Measurements from ENCODE around the gene CLSTN2. TPM values are rescaled to one million over a fixed set of nuclear protein-coding genes. Genes with fewer than 3 reads are reported as not detected.

The CLSTN2 gene
- total and polyA plus RNA-seq, 2 of the 13 experiments (the other 11 are each of a cell fraction or from before 2014, with no cell fraction given): not detected

- TF ChIP-seq SNRNP70 (IDR thresholded peaks at IDR 0.05; ENCODE audit: low read depth, low read length) (no peak), MNT (IDR thresholded peaks at IDR 0.05) (peak; percentile 89)
Observed at GRCh38 chr3:140439527-140439926, 504.5 kb downstream of the CLSTN2 start.

GRCh38 chr3:140440446-140440845, 505.5 kb downstream of the CLSTN2 start:
- Histone ChIP-seq H3K4me1 (ENCODE audit: insufficient read depth, low read length) (no peaks in the 10 kb centered on the region), H3K9me3 (ENCODE audit: low read length) (no peaks in the 10 kb centered on the region), H2AFZ (ENCODE audit: low read length) (no peak overlapping the region), H3K4me3 (replicated peaks in 1 of 3; ENCODE audit: insufficient read depth in 1 of 3, low read depth in 2 of 3, low read length in 3 of 3) (no peak overlapping the region), H3K27me3 (ENCODE audit: control insufficient read depth in 1 of 2, insufficient read depth in 2 of 2, low read length in 2 of 2) (no peaks in the 10 kb centered on the region), H3K9ac (ENCODE audit: insufficient read depth, low read depth, low read length) (no peak overlapping the region), H4K20me1 (ENCODE audit: insufficient read depth, low read length) (no peaks in the 10 kb centered on the region), H3K27ac (ENCODE audit: extremely low read length, insufficient read depth, low read length) (no peak overlapping the region), H3K79me2 (ENCODE audit: insufficient read depth, low read length) (no peaks in the 10 kb centered on the region), H3K36me3 (replicated peaks in 1 of 2; ENCODE audit: control insufficient read depth in 1 of 2, insufficient read depth in 2 of 2, low read length in 2 of 2) (no peaks in the 10 kb centered on the region), H3K4me2 (ENCODE audit: low read depth, low read length) (no peak overlapping the region)
- BruUV-seq (replicated peaks): no TSS peak
- POLR2A ChIA-PET: no interaction called here
- in situ Hi-C loops (cut with HindIII; ENCODE audit: extremely low pct_ligation_motif_present, low pct_unique_long_range_greater_than_20kb) (no loop called here), intact Hi-C loops (cut with micrococcal nuclease; ENCODE audit: unreplicated experiment) (no loop called here)
- FAIRE-seq: no peak
- 75% methylated on average over 1 of the region's 1 CpG for WGBS (ENCODE audit: low lambda C conversion rate)
- no peak for ATAC-seq
- no peak for DNase-seq (ENCODE audit: low spot score)
- CTCF ChIA-PET (ENCODE audit: low intra/inter-chr PET ratio, low total read pairs): no interaction called here
- TF ChIP-seq ZNF256 (CRISPR knock-in tag; conservative IDR thresholded peaks at IDR 0.05) (no peak), TERF1 (CRISPR knock-in tag; IDR thresholded peaks at IDR 0.05) (no peak), KLF13 (CRISPR knock-in tag; IDR thresholded peaks at IDR 0.05) (no peak), ETV6 (CRISPR knock-in tag; conservative IDR thresholded peaks at IDR 0.05) (no peak), RXRB (CRISPR knock-in tag; IDR thresholded peaks at IDR 0.05; ENCODE audit: borderline replicate concordance) (no peak), ZNF772 (CRISPR knock-in tag; IDR thresholded peaks at IDR 0.05) (no peak)

More at GRCh38 chr3:140439527-140439926, 504.5 kb downstream of the CLSTN2 start:
- H3K27me3 ChIP-seq (ENCODE audit: control insufficient read depth in 1 of 2, insufficient read depth in 2 of 2, low read length in 2 of 2): no peaks in the 10 kb centered on the region
- H3K79me2 ChIP-seq (ENCODE audit: insufficient read depth, low read length): no peaks in the 10 kb centered on the region
- H3K36me3 ChIP-seq (replicated peaks in 1 of 2; ENCODE audit: control insufficient read depth in 1 of 2, insufficient read depth in 2 of 2, low read length in 2 of 2): no peaks in the 10 kb centered on the region
- WGBS (ENCODE audit: low lambda C conversion rate): 15% methylated on average over 5 of the region's 5 CpGs
- CTCF ChIA-PET (ENCODE audit: low intra/inter-chr PET ratio, low total read pairs): no interaction called here
- no peak overlapping the region for H3K4me2 ChIP-seq (ENCODE audit: low read depth, low read length)
- no peak overlapping the region for H3K9ac ChIP-seq (ENCODE audit: insufficient read depth, low read depth, low read length)
- in situ Hi-C loops (cut with HindIII; ENCODE audit: extremely low pct_ligation_motif_present, low pct_unique_long_range_greater_than_20kb): no loop called here
- H4K20me1 ChIP-seq (ENCODE audit: insufficient read depth, low read length): no peaks in the 10 kb centered on the region
- H3K4me1 ChIP-seq (ENCODE audit: insufficient read depth, low read length): no peaks in the 10 kb centered on the region
- H2AFZ ChIP-seq (ENCODE audit: low read length): no peak overlapping the region
- FAIRE-seq: no peak
- H3K27ac ChIP-seq (ENCODE audit: extremely low read length, insufficient read depth, low read length): no peak overlapping the region
- no peak for DNase-seq (ENCODE audit: low spot score)
- POLR2A ChIA-PET: no interaction called here
- BruUV-seq (replicated peaks): no TSS peak
- ATAC-seq: no peak
- no peaks in the 10 kb centered on the region for H3K9me3 ChIP-seq (ENCODE audit: low read length)
- no peak overlapping the region for H3K4me3 ChIP-seq (replicated peaks in 1 of 3; ENCODE audit: insufficient read depth in 1 of 3, low read depth in 2 of 3, low read length in 3 of 3)
- intact Hi-C loops (cut with micrococcal nuclease; ENCODE audit: unreplicated experiment): no loop called here
